ENCODE measurements around the gene MAD1L1.

The MAD1L1 gene

DNA sequence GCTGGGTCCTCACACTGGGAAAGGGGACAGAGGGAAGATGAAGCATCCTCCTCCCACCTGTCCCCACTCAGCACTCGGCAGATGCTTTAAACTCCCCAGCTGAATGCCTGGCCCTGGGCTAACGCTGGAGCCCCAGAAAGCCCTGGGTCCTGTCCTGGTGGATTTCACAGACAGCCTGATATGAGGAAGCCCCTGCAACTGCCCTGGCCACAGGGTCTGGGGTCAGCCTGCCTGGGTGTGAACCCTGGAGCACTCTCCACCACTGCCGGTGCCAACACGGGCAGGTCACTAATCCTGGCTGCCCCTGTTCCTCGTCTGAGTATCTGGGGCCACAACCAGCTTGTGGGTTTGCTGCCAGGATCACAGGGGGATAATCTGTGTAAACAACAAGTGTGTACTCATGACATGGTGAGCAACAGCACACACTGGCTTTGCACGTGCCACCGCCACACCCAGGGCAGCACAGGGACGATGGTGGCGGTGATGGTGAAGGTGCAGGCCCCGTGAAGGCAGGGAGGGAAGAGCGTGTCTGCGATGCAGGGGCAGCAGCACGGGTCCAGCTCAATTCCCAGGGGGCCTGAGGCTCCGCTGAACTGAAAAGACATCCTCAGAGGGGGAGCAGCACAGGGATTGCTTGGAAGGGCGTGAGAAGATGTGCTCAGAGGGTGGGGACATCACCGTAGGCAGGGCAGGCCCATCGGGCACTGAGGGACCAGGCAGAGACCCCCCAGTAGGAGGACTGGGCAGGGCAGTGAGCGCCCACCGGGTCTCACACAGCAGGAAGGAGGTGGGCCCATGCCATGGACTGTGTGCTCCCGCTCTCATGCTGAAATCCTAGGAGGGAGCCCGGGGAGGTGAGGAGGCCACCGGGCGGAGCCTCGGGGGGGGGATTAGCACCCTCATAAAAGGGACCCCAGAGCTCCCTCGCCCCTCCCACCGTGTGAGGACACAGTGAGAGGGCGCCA, 238.7 kb downstream of the MAD1L1 start:
- DNase-seq: no peak

DNA sequence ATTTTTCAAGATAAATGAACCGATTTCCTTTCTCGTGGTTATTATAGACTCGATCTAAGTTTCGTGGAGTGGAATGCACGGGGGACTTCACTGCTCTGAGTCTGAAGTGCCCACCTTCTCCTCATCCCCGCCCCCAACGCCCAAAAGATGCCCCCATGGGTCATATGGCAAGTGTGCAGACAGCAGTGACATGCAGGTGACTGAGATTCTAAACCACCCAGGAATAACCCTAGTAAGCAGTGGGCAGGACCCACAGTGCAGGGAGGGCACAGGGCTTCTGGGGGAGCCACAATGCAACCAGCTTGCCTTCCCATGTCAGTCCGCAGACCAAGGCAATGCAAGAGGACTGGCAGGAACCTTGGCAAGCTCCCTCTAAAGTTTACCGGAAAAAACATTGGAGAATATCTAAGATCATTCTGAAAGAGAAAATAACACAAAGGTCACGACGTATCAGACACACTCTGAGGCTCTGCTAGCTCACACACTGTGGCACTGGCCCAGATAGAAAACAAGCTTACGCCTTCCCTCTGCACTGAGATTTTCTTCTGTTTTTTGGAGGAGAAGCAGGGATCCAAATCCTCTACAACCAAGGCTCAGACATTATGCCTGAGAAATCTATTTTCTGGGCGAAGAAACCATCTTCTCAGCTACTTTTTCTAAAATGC, 239.6 kb downstream of the MAD1L1 start:
- DNase-seq: no peak

DNA sequence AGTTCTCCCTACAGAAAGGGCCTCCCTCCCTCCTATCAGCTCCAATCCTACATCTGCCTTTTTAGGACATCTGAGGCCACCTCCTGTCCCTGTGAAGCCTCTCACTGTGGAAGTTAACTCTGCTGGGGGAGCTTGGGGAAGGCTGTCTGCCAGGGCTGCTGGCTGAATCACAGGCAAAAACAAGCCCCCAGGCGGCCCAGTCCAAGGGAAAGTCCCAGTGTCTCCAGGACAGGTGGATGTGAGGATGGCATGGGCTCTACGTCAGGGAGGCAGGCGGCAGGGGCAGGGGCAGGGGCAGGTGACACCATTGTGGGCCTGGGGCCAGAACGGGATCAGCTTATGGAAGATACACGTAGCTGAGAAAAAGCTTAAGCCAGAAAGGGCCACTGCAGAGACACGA, 240.2 kb downstream of the MAD1L1 start:
- DNase-seq: no peak

DNA sequence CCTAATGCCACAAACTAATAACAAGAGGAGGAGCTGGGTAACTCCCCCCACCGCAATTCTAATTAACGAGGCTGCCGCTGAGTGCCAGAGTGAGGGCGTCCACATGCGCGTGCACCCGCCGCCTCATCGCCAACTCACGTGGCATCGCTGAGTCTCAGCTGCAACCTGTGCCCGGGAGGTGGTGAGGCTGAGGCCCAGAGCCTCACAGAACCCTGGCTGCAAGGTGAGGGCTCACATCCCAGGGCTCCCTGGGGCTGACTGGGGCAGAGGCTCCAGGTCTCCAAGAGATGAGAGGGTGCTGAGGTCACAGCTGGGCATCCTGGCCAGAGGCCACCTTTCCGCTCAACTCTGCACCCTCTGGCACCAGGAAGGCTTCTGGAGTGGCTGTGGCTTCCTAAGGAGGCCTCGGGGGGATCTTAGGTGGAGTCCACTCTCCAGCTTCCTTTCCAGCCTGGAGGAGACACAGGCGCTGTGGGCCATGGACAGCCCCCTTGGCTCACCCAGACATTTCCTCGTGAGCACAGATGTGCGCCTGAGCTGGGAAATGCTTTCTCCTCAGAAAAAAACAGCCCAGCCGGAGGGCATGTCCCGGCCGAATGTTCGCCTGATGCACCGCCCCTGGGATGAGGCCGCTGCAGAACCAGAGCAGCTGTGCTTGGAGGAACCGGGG, 242.6 kb downstream of the MAD1L1 start:
- DNase-seq: no peak

DNA sequence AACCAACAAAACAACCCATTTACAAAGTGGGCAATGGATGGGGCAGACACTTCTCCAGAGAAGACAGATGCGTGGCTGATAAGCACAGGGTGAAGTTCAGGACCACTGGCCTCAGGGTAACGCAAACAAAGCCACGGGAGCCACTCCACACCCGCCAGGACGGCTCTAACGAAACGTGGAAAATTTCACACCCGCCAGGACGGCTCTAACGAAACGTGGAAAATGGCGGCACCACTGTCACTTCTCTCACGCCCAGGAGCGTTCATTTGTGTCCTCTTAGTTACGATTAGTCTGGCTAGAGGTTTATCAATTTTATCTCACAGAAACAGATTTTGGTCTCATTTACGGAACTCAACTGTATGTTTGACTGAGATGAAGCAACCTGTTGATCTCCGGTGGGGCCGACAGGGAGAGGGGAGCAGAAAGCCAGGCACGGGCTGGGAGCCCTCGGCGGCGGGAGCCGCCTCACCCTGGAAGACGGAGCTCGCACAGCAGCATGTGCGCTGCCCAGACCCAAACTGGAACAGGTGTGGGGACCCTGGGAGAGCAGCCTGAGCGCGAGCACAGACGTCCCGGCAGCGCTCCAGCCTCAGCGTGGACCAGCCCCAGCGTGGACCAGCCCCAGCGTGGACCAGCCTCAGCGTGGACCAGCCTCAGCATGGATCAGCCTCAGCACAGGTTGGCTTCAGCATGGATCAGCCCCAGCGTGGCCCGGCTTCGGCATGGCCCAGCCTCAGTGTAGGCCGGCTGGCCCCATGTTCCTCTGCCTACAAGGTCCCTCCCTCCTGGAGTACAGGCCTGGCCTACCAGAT, 243.5 kb downstream of the MAD1L1 start:
- DNase-seq: no peak

DNA sequence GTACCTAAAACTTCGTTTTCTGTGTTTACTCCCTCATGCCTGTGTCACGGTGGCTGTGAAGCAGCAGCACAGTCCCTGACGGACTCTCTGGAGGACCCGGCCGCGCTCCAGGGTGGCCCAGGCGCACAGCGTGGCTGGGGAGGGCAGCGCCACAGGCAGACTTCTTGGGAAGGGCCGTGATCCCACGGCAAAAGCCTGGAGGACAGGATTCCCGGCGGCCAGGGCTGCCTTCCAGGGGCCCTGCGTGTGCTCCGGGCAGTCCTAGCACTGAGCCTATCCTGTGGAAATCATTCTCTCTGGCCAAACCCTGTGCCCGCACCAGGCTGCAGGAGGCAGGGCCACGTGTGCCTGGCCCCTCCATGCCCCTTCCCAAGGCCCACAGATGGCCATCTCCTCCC, 244.2 kb downstream of the MAD1L1 start:
- no peak for DNase-seq

DNA sequence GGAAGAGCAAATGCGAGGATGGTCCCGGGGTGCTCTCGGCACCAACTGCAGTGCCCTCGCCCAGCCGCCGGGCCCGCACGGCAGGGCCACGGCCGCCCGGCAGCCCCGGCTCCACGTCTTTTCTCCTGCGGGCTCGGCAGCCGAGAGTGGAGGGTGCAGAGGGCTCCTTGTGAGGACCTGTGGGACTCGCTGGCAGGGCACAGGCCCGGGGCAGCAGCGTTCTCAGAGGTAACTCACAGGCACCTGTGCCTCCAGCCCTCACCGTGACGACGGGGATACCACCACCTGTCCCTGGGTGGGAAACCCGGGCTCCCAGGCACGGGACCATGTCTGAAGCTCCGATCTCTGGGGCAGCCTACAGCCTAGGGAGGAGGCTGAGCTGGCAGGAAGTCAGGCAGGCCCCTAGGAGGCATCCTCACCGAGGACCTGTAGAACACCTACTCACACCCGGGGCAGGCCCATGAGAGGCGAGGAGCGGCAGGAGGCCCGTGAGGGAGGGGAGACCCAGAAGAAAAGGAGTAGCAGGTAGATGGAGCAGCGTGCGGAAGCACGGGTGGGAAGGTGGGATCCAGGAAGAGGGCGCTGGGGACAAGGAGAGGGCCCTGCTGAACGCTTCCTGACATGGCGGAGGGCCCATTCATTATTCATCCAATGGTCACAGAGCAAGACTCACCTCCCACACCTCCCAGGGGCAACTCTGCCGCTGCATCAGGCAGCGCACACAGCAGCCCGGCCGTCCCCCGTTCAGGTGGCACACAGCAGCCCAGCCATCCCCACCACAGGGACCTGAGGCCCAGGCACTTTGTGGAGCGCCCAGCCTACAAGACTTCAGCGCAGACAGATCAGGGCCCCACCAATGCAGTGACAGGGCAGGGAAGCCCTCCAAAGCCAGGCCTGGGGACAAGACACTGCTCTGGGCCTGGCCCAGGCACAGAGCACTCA, 244.9 kb downstream of the MAD1L1 start:
- no peak for DNase-seq

DNA sequence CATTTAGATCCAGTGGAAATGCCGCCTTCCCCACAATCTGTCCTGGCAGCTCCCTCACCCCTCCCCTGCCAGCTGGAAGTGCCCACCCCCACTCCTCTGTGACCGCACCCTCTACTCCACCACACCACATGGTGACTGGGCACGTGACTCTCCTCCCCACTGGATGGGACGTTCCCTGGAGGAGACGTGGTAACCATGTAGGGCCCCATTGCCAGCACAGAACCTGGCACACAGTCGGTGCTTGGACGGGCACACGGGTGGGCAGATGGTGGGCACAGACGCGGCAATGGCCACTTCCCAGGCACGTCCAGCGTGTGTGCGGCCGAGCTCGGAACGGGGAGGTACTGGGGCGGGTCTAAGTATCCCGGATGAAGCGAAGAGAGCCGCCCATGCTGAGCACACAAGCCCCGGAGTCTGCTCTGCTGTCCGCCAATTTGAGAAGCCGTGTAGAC, 245.6 kb downstream of the MAD1L1 start:
- no peak for DNase-seq

DNA sequence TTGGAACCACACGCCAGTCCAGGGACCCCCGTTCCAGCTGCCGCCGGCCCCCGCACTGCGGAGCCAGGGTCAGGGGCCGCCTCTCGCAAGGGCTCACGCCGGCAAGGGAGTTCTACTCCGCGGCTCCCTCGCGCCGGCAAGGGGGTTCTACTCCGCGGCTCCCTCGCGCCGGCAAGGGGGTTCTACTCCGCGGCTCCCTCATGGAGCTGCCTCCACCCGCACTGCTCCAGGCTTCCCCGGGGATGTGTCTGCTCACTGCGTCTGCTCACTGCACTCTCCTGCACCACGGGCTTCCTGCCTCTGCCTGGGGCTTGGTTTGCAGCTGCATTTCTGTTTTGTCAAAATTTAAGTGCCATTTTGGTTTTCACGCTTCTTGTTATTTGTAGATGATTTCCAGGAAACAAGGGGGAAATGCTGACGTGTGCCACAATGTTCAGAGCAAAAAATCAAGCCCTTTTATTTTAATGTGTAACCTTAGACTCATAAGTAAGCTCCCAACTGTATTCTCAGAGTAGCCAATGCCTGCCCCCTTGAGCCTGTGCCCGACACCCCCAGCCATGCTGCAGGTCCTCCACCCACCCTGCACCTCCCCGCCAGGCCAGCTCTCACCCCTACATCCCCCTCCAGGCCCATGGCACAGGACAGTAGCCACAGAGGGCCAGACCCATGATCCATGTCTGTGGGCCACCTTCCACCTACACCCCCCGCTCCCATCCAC, 246.2 kb downstream of the MAD1L1 start:
- peak in 1 of 2 donors; percentile 14 for DNase-seq

DNA sequence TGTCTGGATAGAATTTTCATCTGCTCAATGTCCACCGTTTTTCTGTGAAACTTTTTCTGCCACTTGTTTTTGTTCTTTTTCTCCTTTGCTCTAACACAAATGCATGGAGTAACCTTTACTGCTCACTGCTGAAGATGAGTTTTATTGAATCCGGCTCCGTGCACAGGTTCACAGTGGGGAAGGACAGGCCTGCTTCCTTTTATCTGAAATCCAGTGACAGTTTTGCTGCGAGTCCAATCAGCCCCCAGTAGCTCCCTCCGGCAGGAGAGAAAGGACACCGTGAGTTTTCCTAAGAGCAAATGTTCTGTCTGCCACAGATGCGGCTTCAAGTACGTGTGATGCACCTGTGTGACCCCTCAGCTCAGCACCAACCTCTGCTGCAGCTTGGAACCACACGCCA, 246.8 kb downstream of the MAD1L1 start:
- no peak for DNase-seq

DNA sequence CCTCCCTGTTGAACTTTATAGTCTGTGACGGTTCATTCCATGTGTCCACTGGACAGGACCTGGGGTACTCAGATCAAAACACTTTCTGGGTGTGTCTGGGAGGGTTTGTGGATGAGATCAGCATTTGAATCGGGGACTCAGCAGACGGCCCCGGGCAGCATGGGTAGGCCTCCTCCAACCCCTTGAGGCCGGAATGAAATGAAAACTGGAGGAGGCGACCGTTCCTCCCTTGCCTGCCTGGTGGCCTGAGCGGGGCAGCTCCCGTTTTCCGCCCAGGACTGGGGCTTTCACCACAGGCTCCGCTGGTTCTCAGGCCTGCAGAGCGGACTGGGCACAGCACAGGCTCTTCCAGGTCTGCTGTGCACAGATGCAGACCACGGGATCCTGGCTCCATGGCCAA, 247.7 kb downstream of the MAD1L1 start:
- no peak for DNase-seq

DNA sequence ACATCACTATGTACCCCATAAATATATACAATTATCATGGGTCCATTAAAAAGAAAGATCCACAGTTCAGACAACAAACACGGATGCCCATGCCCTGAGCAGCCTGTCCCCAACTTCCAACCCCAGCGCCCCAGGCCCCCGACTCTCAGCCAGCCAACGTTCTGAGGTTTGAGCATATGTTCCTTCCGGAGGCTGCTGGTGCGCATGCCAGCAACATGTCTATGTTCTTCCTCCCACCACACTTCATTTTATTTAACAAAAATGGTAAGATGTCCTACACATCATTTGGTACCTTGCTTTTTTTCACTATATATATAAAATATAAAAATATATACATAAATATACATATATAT, 250.9 kb downstream of the MAD1L1 start:
- DNase-seq: no peak

DNA sequence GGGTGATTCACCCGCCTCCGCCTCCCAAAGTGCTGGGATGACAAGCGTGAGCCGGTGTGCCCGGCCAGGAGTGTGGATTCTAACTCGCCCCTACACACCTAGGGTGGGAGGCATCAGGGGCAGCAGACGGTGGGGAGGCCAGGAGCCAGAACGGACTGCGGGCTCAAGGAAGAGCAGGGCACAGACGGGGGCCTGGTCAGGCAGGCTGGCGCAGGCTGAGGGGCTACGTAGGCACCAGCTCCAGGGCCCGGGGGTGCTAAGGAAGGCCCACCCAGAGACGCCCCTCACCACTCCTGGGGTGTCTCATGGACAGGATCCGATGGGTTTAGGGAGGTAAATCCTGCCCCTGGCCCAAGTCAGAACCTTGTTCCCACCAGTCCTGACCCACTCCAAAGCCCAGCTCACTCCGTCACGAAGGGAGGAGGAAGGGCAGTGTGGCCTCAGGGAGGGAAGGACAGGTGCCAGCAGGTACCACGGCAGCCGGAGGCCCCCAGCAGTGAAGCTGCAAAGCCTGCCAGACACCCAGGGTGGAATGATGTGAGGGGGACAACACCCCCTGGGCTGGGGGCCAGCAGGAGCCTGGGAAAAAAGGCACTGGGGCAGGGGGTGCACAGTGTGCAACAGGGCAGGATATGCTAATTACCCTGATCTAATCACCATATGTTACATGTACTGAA, 251.4 kb downstream of the MAD1L1 start:
- no peak for DNase-seq

DNA sequence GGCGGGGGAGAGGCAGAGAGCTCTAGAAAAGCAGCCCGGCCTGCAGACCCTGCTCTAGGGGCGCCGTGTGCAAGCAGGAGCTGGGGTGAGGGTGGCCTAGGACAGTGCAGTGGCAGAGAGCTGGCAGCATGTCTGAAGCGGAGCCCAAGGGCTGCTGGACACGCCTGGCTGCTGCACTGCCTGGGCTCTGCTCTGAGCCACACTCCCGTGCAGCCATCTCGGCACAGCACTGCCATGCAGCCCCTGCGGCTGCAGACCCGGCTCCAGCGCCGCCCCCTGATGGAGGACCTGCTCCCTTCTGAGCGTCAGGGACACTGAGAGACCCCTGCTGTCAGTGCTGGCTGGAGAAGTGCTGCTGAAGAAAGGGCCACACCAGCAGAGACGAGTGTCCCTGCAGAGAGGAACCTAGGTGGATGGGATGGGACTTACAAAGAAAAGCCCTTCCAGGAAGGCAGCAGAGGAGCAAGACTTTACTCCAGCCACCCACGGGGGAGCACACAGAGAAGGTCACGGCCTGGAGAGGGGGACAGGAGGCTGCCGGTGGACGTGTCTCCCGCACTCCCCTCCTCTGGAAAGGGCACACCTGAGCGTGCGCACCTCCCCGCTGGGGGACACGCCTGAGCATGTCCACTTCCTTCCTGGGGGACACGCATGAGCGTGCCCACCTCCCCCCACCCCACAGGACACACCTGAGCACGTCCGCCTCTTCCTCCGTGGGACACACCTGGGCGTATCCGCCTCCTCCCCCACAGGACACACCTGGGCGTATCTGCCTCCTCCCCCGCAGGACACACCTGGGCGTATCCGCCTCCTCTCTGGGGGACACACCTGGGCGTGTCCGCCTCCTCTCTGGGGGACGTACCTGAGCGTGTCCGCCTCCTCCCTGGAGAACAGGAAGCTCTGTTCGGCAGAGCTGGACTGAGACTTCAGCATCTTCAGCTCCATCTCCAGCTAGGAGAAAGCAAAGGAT, 252.9 kb downstream of the MAD1L1 start:
- no peak for DNase-seq

DNA sequence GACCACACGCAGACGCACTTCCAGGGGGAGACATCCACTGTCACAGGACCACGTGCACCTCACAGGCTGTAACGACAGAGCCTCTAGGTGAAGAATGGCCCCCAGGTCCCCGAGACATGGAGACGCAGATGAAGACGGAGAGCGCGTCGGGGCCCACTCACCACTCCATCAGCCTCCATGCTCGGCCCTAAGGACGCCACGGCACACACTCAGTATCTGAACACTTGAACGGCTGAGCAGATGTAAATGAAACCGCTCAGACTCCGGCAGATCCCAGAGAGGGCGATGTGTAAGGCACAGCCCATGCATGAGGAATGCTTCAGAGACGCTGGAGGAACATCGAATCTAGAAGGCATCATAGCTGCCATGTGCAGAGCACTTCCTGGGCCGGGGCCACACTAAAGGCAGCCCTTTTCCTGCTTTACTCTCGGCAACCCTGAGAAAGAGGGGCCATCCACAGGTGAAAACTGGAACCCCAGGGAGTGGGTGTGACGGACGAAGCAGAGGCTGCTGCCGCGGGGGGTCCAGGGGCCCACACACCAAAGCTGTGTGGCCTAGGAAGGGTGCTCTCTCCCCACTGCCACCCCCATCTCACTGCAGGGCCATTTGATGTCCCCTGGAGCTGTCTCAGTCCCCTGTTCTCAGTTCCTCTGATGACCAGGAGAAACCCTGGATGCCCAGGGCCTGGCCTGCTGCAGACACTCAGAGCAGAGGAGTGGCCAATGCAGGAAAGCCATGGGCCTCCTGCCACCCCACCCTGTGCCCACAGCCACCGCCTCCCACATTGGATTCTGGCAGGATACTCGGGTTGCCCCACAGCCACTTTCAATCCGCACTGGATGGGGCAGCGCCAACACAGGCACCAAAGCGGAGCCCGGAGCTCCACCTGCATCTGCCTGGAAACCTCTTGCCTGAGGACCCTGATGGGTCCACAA, 253.8 kb downstream of the MAD1L1 start:
- DNase-seq: no peak

DNA sequence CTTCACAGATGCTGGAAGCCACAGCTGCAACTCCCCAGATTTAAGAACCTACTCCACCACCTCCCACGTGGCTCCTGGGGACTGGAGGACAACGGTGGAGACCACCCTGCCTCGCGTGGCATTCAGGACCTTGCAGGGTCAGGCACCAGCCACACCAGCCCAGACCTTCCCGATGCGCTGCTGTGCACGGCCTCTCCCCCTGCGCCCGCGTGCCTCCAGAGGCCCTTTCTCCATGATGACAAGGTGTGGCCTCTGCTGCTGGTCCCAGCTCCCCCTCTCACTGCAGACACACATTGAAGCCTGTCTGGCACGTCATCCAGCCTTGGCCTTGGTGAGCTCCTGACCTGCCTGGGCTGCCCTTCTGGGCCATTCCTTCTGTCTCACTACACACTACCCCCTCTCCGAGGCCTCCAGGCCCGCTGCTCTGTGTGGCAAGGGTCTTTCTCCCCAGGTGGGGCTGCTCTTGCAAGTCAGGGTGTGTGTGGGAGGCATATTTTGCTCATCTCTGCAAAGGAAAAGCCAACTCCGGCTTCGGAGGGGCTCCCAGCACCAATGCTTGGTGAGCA, 254.8 kb downstream of the MAD1L1 start:
- DNase-seq: no peak

DNA sequence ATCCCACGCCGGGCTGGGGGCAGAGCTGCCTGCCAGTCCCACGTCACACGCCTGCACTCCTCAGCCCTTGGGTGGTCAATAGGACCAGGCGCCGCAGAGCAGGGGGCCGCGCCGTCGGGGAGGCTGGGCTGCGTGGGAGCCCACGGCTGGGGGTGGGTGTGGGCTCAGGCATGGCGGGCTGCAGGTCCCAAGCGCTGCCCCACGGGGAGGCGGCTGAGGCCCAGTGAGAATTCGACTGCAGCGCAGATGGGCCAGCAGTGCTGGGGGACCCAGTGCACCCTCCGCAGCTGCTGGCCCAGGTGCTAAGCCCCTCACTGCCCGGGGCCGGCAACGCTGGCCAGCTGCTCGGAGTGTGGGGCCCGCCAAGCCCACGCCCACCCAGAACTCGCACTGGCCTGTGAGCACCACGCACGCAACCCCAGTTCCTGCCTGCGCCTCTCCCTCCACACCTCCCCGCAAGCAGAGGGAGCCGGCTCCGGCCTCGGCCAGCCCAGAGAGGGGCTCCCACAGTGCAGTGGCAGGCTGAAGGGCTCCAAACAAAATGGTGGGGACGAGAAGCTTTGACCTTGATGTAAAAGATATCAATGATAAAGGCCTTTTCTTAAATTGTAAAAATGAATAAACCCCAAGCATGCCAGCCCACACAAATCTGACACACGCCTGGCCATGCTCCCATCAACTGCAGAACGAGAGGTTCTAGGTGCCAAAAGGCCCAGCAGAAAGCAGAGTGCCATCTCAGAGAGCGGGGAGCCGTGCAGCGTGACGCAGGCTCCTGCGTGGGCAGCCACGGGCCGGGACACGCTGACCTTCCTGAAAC, 255.5 kb downstream of the MAD1L1 start:
- no peak for DNase-seq
